Suprapubic skin (tissue), 4 donors: ENCODE data around the gene RAET1E. TPM values are rescaled to one million over a fixed set of nuclear protein-coding genes. Genes with fewer than 3 reads are reported as not detected.
"Not testable (repeated sequence)": the region's sequence is repeated elsewhere in the genome, so short reads cannot be mapped to it uniquely, and the experiment has no call there.

Experiments
- DNase-seq, 2 donors: peaks; one replicate each; pipeline ENCODE4 v3.0.0-alpha.2; 2019; ENCODE audit warnings: low spot score in 2 of 2
- H3K27ac ChIP-seq: fragments of 200-600 bp; sonication (generic); one replicate; pipeline ENCODE4 v1.5.1; 2019
- H3K27me3 ChIP-seq: fragments of 200-600 bp; sonication (generic); one replicate; pipeline ENCODE4 v1.5.1; 2019
- H3K36me3 ChIP-seq: fragments of 200-600 bp; sonication (generic); one replicate; pipeline ENCODE4 v1.5.1; 2019
- H3K4me1 ChIP-seq: fragments of 200-600 bp; sonication (generic); one replicate; pipeline ENCODE4 v1.5.1; 2019
- H3K4me3 ChIP-seq: fragments of 200-600 bp; sonication (generic); one replicate; pipeline ENCODE4 v1.5.1; 2019; ENCODE audit warnings: mild to moderate bottlenecking
- H3K9me3 ChIP-seq: fragments of 200-600 bp; sonication (generic); one replicate; pipeline ENCODE4 v1.5.1; 2019
- EP300 ChIP-seq: sonication (generic); formaldehyde crosslinking; IDR thresholded peaks from one replicate; pipeline ENCODE4 v1.6.1; 2017; ENCODE audit warnings: antibody characterized with exemption
- POLR2A ChIP-seq, 2 donors: fragments of 450-650 bp; IDR thresholded peaks; one replicate each; pipeline ENCODE4 v1.6.1; 2017; ENCODE audit warnings: antibody characterized with exemption in 2 of 2, mild to moderate bottlenecking in 2 of 2, moderate library complexity in 2 of 2
- POLR2AphosphoS5 ChIP-seq, 3 donors: sonication (generic); formaldehyde crosslinking; IDR thresholded peaks; one replicate each; pipeline ENCODE4 v1.6.1; 2017; ENCODE audit warnings: antibody characterized with exemption in 3 of 3
- WGBS: methylation state at CpG from one replicate; pipeline ENCODE4 v1.1.5; 2018; 5-methylcytosine and 5-hydroxymethylcytosine counted together
- total RNA-seq, 4 donors: library from RNA; depleted of rRNA; stranded (reverse); fragments of >200 nt; gene quantifications; one replicate each; pipeline ENCODE4 v1.1.0, GENCODE V29; 2016
- TF ChIP-seq, protein P1 (sequence below), 2 donors: fragments of 200-600 bp in 1 of 2; fragments of 450-650 bp in 1 of 2; sonication (generic) in 1 of 2; IDR thresholded peaks; one replicate each; pipeline ENCODE4 v1.5.1; 2016 to 2019; ENCODE audit warnings: antibody characterized with exemption in 2 of 2, mild to moderate bottlenecking in 1 of 2, moderate library complexity in 1 of 2

The RAET1E gene
- total RNA-seq, 4 donors from 2014 or later, result 14.4 to 46.8 (median 22.8) TPM

DNA sequence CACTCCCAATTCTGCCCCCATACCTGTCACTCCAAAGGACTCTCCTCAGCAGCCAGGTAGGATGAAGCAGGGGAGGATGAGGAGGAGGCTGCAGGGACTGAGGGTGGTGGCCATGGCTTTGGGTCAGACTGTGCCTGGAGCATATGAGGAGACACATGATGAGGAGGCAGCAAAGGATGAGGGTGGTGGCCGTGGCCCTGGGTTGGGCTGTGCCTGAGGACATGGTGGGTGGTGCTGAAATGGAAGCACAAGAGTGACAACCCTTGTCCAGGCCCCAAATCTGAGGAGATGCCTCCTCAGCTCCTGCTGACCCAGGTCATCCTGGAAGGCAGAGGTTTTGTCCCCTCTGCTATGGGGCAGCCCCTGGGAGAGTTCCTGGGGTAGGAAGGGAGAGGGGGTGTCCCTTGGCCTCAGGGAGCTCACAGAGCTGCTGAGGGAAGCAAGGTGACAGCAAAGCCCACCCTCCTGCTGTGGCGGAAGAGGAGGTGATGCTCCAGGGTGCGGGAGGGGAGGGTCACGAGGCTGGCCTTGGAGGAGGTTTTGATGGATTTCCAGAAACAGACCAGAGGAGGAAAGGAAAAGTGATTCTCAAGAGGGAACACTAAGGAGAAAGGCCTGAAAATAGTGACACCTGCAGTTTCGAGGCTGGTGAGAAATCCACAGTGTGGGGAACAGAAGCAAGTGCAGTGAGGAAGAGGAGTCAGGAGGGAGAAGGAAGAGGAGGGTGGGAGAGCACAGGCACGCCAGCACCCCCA, 20.4 kb upstream of the RAET1E start:
- DNase-seq, result peak; percentile 39 to 67
- H3K27ac ChIP-seq, result no peak overlapping the region
- peaks cover 9% of the 10 kb centered on the region for H3K4me1 ChIP-seq
- no peaks in the 10 kb centered on the region for H3K36me3 ChIP-seq
- H3K27me3 ChIP-seq, result no peaks in the 10 kb centered on the region
- no peaks in the 10 kb centered on the region for H3K9me3 ChIP-seq
- WGBS, result 90% methylated on average over 6 of the region's 6 CpGs
- no peak for TF ChIP-seq POLR2A (IDR thresholded peaks at IDR 0.05)
- TF ChIP-seq POLR2AphosphoS5 (IDR thresholded peaks at IDR 0.05), result no peak
- TF ChIP-seq, protein P1, sequence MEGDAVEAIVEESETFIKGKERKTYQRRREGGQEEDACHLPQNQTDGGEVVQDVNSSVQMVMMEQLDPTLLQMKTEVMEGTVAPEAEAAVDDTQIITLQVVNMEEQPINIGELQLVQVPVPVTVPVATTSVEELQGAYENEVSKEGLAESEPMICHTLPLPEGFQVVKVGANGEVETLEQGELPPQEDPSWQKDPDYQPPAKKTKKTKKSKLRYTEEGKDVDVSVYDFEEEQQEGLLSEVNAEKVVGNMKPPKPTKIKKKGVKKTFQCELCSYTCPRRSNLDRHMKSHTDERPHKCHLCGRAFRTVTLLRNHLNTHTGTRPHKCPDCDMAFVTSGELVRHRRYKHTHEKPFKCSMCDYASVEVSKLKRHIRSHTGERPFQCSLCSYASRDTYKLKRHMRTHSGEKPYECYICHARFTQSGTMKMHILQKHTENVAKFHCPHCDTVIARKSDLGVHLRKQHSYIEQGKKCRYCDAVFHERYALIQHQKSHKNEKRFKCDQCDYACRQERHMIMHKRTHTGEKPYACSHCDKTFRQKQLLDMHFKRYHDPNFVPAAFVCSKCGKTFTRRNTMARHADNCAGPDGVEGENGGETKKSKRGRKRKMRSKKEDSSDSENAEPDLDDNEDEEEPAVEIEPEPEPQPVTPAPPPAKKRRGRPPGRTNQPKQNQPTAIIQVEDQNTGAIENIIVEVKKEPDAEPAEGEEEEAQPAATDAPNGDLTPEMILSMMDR (IDR thresholded peaks at IDR 0.05), result no peak
- TF ChIP-seq EP300, result no peak
- no peak overlapping the region for H3K4me3 ChIP-seq

DNA sequence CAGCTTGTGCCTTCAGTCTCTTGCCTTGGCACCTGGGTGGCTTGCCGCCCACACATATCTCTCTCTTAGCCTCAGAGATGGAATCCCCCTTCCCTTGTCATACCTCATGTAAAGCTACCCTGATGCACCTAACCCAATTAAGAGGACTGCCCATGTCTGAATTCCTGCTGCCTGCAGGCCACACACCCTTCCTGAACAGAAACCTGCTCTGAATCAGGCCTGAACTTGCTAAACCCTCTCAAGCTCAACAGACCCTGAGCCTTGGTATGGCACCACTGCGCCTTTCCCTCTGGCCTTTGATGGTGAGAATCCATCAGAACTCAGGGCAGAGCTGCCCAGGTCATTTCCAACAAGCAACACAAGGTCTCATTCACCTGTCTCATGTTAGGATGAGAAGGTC, 19.8 kb upstream of the RAET1E start:
- WGBS, result 76% methylated on average over 2 of the region's 2 CpGs
- H3K9me3 ChIP-seq, result no peaks in the 10 kb centered on the region
- no peak overlapping the region for H3K27ac ChIP-seq
- H3K4me3 ChIP-seq, result no peak overlapping the region
- no peaks in the 10 kb centered on the region for H3K27me3 ChIP-seq
- no peaks in the 10 kb centered on the region for H3K36me3 ChIP-seq
- no peak for DNase-seq
- peaks cover 5% of the 10 kb centered on the region for H3K4me1 ChIP-seq
- no peak for TF ChIP-seq EP300
- no peak for TF ChIP-seq POLR2AphosphoS5 (IDR thresholded peaks at IDR 0.05)
- TF ChIP-seq POLR2A (IDR thresholded peaks at IDR 0.05), result no peak
- TF ChIP-seq, protein P1 (IDR thresholded peaks at IDR 0.05), result no peak

DNA sequence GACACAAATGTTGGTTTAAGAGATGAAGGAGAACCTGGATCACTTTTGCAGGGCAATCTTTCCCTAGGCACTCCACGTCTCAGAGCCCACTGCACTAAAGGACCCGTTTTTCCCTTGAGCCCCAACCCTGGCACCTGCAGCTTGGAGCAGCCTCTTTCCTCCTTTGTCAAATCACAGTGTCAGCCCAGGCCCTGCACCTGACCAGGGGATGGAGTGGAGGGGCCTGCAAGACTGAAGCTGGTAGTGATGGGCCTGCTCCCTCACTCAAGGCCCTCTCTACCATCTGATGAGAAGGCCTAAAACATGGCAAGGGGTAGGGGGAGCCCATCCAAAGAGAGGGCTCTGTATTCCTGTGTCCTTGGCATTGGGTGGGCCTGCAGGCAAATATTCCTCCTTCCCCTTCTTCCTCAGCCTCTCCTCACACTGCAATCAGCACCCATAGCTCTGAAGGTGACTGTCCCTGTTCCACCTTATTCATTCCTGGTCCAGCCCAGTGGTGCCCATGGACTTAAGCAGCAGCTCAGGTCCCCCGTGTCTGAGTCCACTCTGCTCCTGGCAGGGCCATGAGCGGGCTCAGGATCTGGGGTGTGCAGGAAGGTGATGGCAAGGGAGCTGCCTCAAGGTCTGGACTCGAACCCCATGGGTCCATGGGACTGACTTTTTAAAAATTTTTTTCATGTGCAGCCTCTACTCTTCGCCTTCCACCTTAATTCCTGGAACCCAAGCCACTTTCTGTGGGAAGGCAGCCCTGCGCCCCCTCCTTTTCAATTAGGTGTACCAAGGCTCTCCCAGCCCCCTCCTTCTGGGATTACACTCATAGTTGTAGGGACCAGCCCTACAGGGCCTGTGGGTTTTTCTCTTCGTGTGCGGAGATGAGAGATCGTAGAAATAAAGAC, 18.3 kb upstream of the RAET1E start:
- Histone ChIP-seq H3K9me3 (no peaks in the 10 kb centered on the region), H3K4me1 (no peaks in the 10 kb centered on the region), H3K36me3 (no peaks in the 10 kb centered on the region), H3K27ac (no peak overlapping the region), H3K27me3 (no peaks in the 10 kb centered on the region), H3K4me3 (no peak overlapping the region)
- DNase-seq, result peak; percentile 35 to 60
- 89% methylated on average over 10 of the region's 10 CpGs for WGBS
- TF ChIP-seq POLR2A (IDR thresholded peaks at IDR 0.05), result no peak

DNA sequence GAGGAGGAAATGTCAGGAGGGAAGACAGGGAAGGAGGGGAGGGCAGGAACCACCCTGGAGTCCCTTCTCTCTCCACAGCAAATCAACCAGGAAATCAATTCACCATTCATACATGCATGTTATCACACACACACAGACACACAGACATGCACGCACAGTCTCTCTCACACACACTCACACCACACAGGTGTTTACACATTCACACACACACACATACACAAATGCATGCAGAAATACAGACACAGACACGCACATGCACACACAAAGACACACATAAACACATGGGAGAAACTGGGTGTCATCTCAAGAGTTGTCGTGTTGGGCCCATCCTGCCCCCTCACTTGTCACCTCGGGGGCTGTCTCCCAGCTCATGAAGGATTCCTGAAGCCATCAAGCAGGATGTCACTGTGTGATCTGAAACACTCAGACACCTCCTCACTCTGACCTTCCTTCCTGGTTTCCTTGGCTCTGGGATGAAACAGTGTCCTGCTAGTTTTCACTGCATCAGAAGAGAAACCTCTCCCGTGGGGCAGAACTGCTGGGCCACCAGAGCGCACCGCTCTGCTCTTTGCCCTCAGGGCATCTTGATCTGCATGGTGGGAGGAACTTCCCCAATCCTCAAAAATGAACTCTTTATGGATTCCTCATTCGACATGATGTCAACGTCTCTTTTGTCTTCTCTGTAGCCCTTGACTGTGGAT, 15.8 kb upstream of the RAET1E start:
- H3K36me3 ChIP-seq, result no peaks in the 10 kb centered on the region
- no peaks in the 10 kb centered on the region for H3K9me3 ChIP-seq
- H3K27me3 ChIP-seq, result no peaks in the 10 kb centered on the region
- DNase-seq, result no peak
- TF ChIP-seq EP300 (no peak), POLR2AphosphoS5 (IDR thresholded peaks at IDR 0.05) (no peak), POLR2A (IDR thresholded peaks at IDR 0.05) (no peak)
- TF ChIP-seq, protein P1 (IDR thresholded peaks at IDR 0.05), result no peak
- no peak overlapping the region for H3K4me3 ChIP-seq
- 82% methylated on average over 9 of the region's 9 CpGs for WGBS
- H3K4me1 ChIP-seq, result no peaks in the 10 kb centered on the region
- H3K27ac ChIP-seq, result no peak overlapping the region

- DNase-seq, result peak in 1 of 2 donors; percentile 25
Measured at GRCh38 chr6:149913085-149913484, 15.2 kb upstream of the RAET1E start.

DNA sequence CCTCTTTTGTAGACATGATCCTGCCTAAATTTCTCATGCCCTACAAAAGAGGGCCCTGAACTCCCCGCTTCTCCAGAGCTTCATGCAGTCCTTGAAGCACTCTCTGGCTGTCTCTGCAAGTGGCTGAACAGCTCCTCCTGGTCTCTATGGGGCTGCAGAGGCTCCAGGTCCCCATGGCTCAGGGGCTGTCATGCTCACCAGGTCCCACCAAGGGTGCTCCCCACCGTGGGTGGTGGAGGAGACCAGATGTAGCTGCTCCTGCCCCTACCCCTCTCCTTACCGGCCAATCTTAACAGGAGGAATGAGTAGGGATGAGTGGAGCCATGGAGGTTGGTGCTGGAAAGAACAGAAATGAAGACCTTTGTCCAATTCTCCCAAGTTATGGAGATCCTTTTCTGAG, 14.8 kb upstream of the RAET1E start:
- not testable (repeated sequence) for H3K36me3 ChIP-seq, DNase-seq, H3K9me3 ChIP-seq, H3K4me1 ChIP-seq, H3K27ac ChIP-seq, H3K4me3 ChIP-seq, H3K27me3 ChIP-seq
- WGBS, result 70% methylated on average over 2 of the region's 3 CpGs

More at GRCh38 chr6:149913085-149913484, 15.2 kb upstream of the RAET1E start:
- Histone ChIP-seq H3K36me3 (no peaks in the 10 kb centered on the region), H3K27me3 (no peaks in the 10 kb centered on the region), H3K4me3 (no peak overlapping the region), H3K4me1 (no peaks in the 10 kb centered on the region), H3K9me3 (no peaks in the 10 kb centered on the region), H3K27ac (no peak overlapping the region)
- TF ChIP-seq POLR2AphosphoS5 (IDR thresholded peaks at IDR 0.05) (no peak), EP300 (no peak), POLR2A (IDR thresholded peaks at IDR 0.05) (no peak)
- TF ChIP-seq, protein P1 (IDR thresholded peaks at IDR 0.05), result no peak
- 79% methylated on average over 2 of the region's 2 CpGs for WGBS
